SU-DHL-6 (cell line): ENCODE data around the gene TPPP3.
A peak's percentile ranks its signal among the peaks of the same experiment; 100 is the strongest.

Experiments used
- H2AFZ ChIP-seq: fragments of 200-600 bp; sonication (generic); 2 replicates; pipeline ENCODE4 v1.6.1; 2014; ENCODE audit warnings: low read depth, mild to moderate bottlenecking, moderate library complexity, mixed read lengths, antibody characterized with exemption, low read length; ENCODE audit not compliant: severe bottlenecking
- H3F3A ChIP-seq: fragments of 200-600 bp; shearing (Covaris generic); 2 replicates; pipeline ENCODE4 v1.6.0; 2016; ENCODE audit warnings: antibody characterized with exemption, mild to moderate bottlenecking; ENCODE audit not compliant: insufficient read depth
- H3K27ac ChIP-seq: fragments of 200-600 bp; sonication (generic); 2 replicates; pipeline ENCODE4 v1.5.1; 2016; ENCODE audit warnings: low read depth, mild to moderate bottlenecking, low read length, moderate library complexity, mixed read lengths
- H3K27me3 ChIP-seq: fragments of 200-600 bp; sonication (generic), shearing (Covaris generic); 2 replicates; pipeline ENCODE4 v1.6.0; 2014; ENCODE audit warnings: mild to moderate bottlenecking, low read length
- H3K36me3 ChIP-seq: fragments of 200-600 bp; sonication (generic); 2 replicates; pipeline ENCODE4 v1.6.1; 2014; ENCODE audit warnings: mild to moderate bottlenecking, low read length, mixed read lengths
- H3K4me2 ChIP-seq: fragments of 300-600, 200-600 bp; shearing (Covaris generic), sonication (generic); 2 replicates; pipeline ENCODE4 v1.6.0; 2014; ENCODE audit warnings: low read length, low read depth, mild to moderate bottlenecking; ENCODE audit not compliant: poor library complexity, severe bottlenecking
- H3K4me3 ChIP-seq: fragments of 200-600 bp; sonication (generic); 2 replicates; pipeline ENCODE4 v1.5.1; 2014; ENCODE audit warnings: antibody characterized with exemption, low read length, mild to moderate bottlenecking, mixed read lengths; ENCODE audit not compliant: insufficient read depth, poor library complexity, severe bottlenecking
- H3K79me2 ChIP-seq: fragments of 200-600 bp; sonication (generic); 2 replicates; pipeline ENCODE4 v1.6.1; 2014; ENCODE audit warnings: mild to moderate bottlenecking, low read length, moderate library complexity; ENCODE audit not compliant: insufficient read depth
- H3K9ac ChIP-seq: fragments of 200-600 bp; sonication (generic); 2 replicates; pipeline ENCODE4 v1.7.0; 2014; ENCODE audit warnings: mild to moderate bottlenecking, low read length
- H3K9me2 ChIP-seq: fragments of 200-600 bp; sonication (generic); replicated peaks from 2 replicates; pipeline ENCODE4 v1.6.1; 2014; ENCODE audit warnings: low read length; ENCODE audit not compliant: insufficient read depth
- H3K9me3 ChIP-seq: fragments of 200-600 bp; sonication (generic); 2 replicates; pipeline ENCODE4 v1.6.1; 2014; ENCODE audit warnings: low read length, mixed read lengths; ENCODE audit not compliant: insufficient read depth
- H4K20me1 ChIP-seq: fragments of 200-600 bp; sonication (generic); 2 replicates; pipeline ENCODE4 v1.6.1; 2014; ENCODE audit warnings: low read depth, mild to moderate bottlenecking, antibody characterized with exemption, low read length, moderate library complexity, mixed read lengths
- CTCF ChIP-seq: fragments of 200-600 bp; sonication (generic); IDR thresholded peaks from one replicate; pipeline ENCODE4 v1.5.1; 2017; ENCODE audit warnings: antibody characterized with exemption, mild to moderate bottlenecking, low read length, moderate library complexity; ENCODE audit not compliant: insufficient read depth, poor library complexity, severe bottlenecking
- EZH2phosphoT487 ChIP-seq: fragments of 200-600 bp; sonication (generic), shearing (Covaris generic); conservative IDR thresholded peaks from 2 replicates; pipeline ENCODE4 v1.6.1; 2018; ENCODE audit warnings: mild to moderate bottlenecking, antibody characterized with exemption, low read length, moderate library complexity, mixed read lengths

Gene TPPP3

GRCh38 chr16:67350324-67350723, 43.0 kb downstream of the TPPP3 start:
- Histone ChIP-seq H3K36me3 (no peaks in the 10 kb centered on the region), H3K9ac (no peak overlapping the region), H3F3A (no peaks in the 10 kb centered on the region)

GRCh38 chr16:67349172-67349571, 44.1 kb downstream of the TPPP3 start:
- Histone ChIP-seq H3K79me2 (no peaks in the 10 kb centered on the region), H3K4me3 (no peak overlapping the region), H3K4me2 (no peak overlapping the region), H3K9ac (no peak overlapping the region), H3K9me2 (no peaks in the 10 kb centered on the region), H3K27ac (no peak overlapping the region), H3F3A (no peaks in the 10 kb centered on the region), H2AFZ (no peak overlapping the region), H3K9me3 (no peaks in the 10 kb centered on the region), H3K36me3 (no peaks in the 10 kb centered on the region), H4K20me1 (no peaks in the 10 kb centered on the region), H3K27me3 (no peaks in the 10 kb centered on the region)
- TF ChIP-seq CTCF (peak; percentile 60), EZH2phosphoT487 (no peak)

More at GRCh38 chr16:67350324-67350723, 43.0 kb downstream of the TPPP3 start:
- H3K27me3 ChIP-seq: no peaks in the 10 kb centered on the region
- no peaks in the 10 kb centered on the region for H3K9me3 ChIP-seq
- no peaks in the 10 kb centered on the region for H3K9me2 ChIP-seq
- H2AFZ ChIP-seq: no peak overlapping the region
- H3K4me3 ChIP-seq: no peak overlapping the region
- TF ChIP-seq CTCF: no peak
- TF ChIP-seq EZH2phosphoT487: no peak
- H3K79me2 ChIP-seq: no peaks in the 10 kb centered on the region
- no peaks in the 10 kb centered on the region for H4K20me1 ChIP-seq
- H3K27ac ChIP-seq: no peak overlapping the region
- H3K4me2 ChIP-seq: no peak overlapping the region

GRCh38 chr16:67346341-67346740, 47.0 kb downstream of the TPPP3 start:
- no peak overlapping the region for H3K4me2 ChIP-seq
- no peaks in the 10 kb centered on the region for H4K20me1 ChIP-seq

More at GRCh38 chr16:67346341-67346740, 47.0 kb downstream of the TPPP3 start:
- Histone ChIP-seq H3K9me3 (no peaks in the 10 kb centered on the region), H3K4me3 (no peak overlapping the region), H3K79me2 (no peaks in the 10 kb centered on the region), H3K36me3 (no peaks in the 10 kb centered on the region), H3K9ac (no peak overlapping the region), H3K9me2 (no peaks in the 10 kb centered on the region), H3K27ac (no peak overlapping the region), H3K27me3 (no peaks in the 10 kb centered on the region), H2AFZ (no peak overlapping the region), H3F3A (no peaks in the 10 kb centered on the region)
- no peak for TF ChIP-seq CTCF
- TF ChIP-seq EZH2phosphoT487: no peak
